Thymus (tissue), 11 donors: ENCODE data around the gene PPP1R15B. TPM values are rescaled to one million over a fixed set of nuclear protein-coding genes. Genes with fewer than 3 reads are reported as not detected.

ENCODE experiments used
- DNase-seq, 9 donors: peaks; one replicate each; pipeline ENCODE4 v3.0.0-alpha.2; 2013; ENCODE audit warnings: low spot score in 9 of 9, low read depth in 6 of 9, missing footprints in 1 of 9
- H3K27ac ChIP-seq, 2 donors: one replicate each; pipeline ENCODE4 v1.5.1; 2013; ENCODE audit warnings: control low read depth in 1 of 2, low read depth in 1 of 2, low read length in 1 of 2, mild to moderate bottlenecking in 1 of 2, moderate library complexity in 1 of 2
- H3K27me3 ChIP-seq, 2 donors: one replicate each; pipeline ENCODE4 v1.5.1; 2013; ENCODE audit warnings: low read length in 1 of 2; ENCODE audit not compliant: control insufficient read depth in 2 of 2, insufficient read depth in 1 of 2
- H3K36me3 ChIP-seq, 2 donors: one replicate each; pipeline ENCODE4 v1.5.1; 2013; ENCODE audit warnings: low read length in 1 of 2, mild to moderate bottlenecking in 1 of 2, moderate library complexity in 1 of 2; ENCODE audit not compliant: control insufficient read depth in 2 of 2, insufficient read depth in 2 of 2
- H3K4me1 ChIP-seq, 2 donors: one replicate each; pipeline ENCODE4 v1.5.1; 2013; ENCODE audit warnings: low read length in 2 of 2; ENCODE audit not compliant: control insufficient read depth in 2 of 2, insufficient read depth in 2 of 2
- H3K4me3 ChIP-seq, 2 donors: one replicate each; pipeline ENCODE4 v1.5.1; 2013; ENCODE audit warnings: low read length in 2 of 2, control low read depth in 1 of 2, mild to moderate bottlenecking in 1 of 2
- H3K9me3 ChIP-seq, 2 donors: one replicate each; pipeline ENCODE4 v1.5.1; 2013; ENCODE audit warnings: low read length in 1 of 2, mild to moderate bottlenecking in 1 of 2; ENCODE audit not compliant: control insufficient read depth in 2 of 2, insufficient read depth in 1 of 2
- WGBS: extraction: QIAGEN DNeasy Blood & Tissue Kit; methylation state at CpG from one replicate; pipeline ENCODE4 v1.1.7; 2013; 5-methylcytosine and 5-hydroxymethylcytosine counted together
- polyA plus RNA-seq: library from polyadenylated mRNA; stranded (reverse); fragments of 200-250 nt; gene quantifications from one replicate; pipeline ENCODE4 v1.2.3, GENCODE V29; 2013
- total RNA-seq: library from RNA; stranded (reverse); fragments of 120-200 nt; gene quantifications from one replicate; pipeline ENCODE4 v1.2.4, GENCODE V29; 2013
- donor health status: healthy.

PPP1R15B gene
- total and polyA plus RNA-seq, 2 donors, result 26.2 to 29.8 TPM

DNA sequence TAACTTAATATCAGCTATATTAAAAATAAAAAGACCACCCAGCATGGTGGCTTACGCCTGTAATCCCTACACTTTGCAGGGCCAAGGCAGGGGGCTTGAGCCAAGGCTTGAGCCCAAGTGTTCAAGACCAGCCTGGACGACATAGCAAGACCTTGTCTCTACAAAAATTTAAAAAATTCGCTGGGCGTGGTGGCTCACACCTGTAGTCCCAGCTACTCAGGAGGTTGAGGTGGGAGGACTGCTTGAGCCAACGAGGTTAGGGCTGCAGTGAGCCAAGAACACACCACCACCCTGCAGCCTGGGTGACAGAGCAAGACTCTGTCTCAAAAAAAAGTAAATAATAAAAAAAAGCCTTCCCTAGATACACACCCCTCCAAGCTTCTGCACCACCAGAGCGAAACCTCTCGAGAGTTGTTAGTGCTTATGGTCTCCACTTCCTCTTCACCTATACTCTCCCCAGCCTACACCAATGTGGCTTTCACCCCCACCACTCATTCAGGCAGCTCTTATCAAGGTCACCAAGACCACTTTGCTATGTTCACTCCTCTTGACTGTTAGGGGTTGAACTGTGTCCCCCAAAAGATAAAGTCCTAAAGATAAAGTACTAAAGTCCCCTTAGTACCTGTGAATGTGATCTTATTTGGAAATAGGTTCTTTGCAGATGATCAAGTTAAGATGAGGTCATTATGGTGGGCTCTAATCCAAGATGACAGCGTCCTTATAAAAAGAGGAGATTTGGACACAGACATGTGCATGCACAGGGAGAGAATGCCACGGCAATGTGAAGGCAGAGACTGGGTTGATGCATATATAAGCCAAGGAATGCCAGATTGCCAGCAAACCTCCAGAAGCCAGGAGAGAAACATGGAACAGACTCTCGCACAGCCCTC is 6.8 kb upstream of the PPP1R15B start:
- H3K27ac ChIP-seq, result no peak overlapping the region
- H3K9me3 ChIP-seq, result no peaks in the 10 kb centered on the region
- H3K4me3 ChIP-seq, result no peak overlapping the region
- H3K4me1 ChIP-seq, result peaks cover 0 to 16% of the 10 kb centered on the region in 2 donors
- H3K36me3 ChIP-seq, result peaks cover 6 to 8% of the 10 kb centered on the region in 2 donors
- 82% methylated on average over 10 of the region's 10 CpGs for WGBS
- no peak for DNase-seq
- H3K27me3 ChIP-seq, result no peaks in the 10 kb centered on the region

DNA sequence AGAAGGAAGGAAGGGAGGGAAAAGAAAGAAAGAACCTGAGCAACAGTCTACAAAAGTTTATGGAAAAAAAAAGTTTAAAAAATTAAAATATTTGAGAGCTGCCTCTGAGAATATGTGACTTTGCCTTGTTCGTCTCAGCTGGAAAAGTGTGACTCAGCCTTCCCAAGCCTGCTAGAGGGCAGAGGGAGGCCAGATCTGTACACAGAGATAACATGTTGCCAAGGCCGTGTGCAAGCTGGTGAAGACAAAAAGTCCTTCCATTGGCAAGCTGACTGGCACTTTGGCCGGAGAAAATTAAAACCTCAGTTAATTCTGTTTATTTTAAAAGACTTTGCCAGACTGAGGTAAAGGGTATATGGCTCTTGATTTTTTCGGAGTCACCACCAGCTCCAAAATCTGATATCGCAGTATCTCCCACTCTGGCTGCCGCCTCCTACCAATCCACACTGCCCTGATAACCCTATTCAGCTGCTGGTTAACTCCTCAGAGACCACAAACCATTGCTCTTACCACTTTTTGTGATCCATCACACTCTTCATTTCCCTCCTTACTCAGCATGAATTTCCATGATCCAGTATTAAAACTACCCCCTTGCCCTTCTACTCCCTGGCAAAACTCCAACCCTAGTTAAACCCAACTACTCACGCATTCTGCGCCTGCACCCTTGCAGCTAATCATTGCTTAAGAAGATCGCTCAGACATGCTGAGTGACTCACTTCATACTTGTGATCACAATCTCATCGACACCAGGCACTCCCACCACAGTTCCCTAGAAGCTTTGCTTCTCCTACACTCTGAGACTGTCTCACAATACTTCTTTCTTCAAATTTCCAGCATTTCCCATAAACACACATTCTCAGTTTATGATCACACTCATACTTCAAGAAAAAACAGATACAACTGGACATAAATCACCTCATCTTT is 5.7 kb upstream of the PPP1R15B start:
- H3K4me1 ChIP-seq, result peaks cover 0 to 19% of the 10 kb centered on the region in 2 donors
- 85% methylated on average over 10 of the region's 10 CpGs for WGBS
- no peak for DNase-seq
- no peaks in the 10 kb centered on the region for H3K27me3 ChIP-seq
- no peaks in the 10 kb centered on the region for H3K9me3 ChIP-seq
- H3K4me3 ChIP-seq, result no peak overlapping the region
- peaks cover 2 to 5% of the 10 kb centered on the region in 2 donors for H3K36me3 ChIP-seq
- H3K27ac ChIP-seq, result peak overlapping the region in 1 of 2 donors; percentile 60

DNA sequence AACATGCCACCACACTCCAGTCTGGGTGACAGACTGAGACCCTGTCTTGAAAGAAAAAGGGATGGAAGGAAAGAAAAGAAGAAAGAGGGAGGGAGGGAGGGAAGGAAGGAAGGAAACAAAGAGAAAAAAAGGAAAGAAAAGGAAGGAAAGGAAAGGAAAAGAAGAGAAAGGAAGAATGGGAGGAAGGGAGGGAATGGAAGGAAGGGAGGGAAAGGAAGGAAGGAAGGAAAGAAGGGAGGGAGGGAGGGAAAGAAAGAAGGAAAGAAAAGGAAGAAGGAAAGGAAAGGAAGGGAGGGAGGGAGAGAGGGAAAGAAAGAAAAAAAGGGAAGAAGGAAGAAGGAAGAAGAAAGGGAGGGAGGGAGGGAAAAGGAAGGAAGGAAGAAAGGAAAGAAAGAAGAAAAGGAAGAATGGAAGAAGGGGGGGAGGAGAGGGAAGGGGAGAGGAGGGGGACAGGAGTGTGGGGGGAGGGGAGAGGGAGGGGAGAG is 5.0 kb upstream of the PPP1R15B start:
- H3K4me3 ChIP-seq, result no peak overlapping the region
- H3K27ac ChIP-seq, result no peak overlapping the region
- peaks cover 0 to 23% of the 10 kb centered on the region in 2 donors for H3K4me1 ChIP-seq

DNA sequence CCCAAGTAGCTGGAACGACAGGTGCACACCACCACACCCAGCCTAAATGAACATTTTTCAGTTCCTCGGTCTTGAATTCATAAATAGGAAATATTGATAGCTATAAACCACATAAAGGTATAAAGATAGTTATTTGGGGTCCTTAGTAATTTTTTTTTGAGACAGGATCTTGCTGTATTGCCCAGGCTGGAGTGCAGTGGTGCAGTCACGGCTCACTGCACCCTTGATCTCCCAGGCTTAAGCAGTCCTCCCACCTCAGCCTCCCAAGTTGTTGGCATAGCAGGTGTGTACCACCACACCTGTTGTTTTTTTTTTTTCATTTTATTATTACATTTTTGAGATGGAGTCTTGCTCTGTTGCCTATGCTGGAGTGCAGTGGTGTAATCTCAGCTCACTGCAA is 3.7 kb upstream of the PPP1R15B start:
- no peak for DNase-seq
- Histone ChIP-seq H3K4me3 (no peak overlapping the region), H3K27ac (no peak overlapping the region), H3K4me1 (peaks cover 0 to 22% of the 10 kb centered on the region in 2 donors), H3K27me3 (no peaks in the 10 kb centered on the region), H3K9me3 (no peaks in the 10 kb centered on the region), H3K36me3 (peaks cover 0 to 1% of the 10 kb centered on the region in 2 donors)
- 97% methylated on average over 3 of the region's 3 CpGs for WGBS

More for the DNA sequence above, 5.0 kb upstream of the PPP1R15B start:
- no peak for DNase-seq
- H3K36me3 ChIP-seq, result peaks cover 0 to 5% of the 10 kb centered on the region in 2 donors
- H3K27me3 ChIP-seq, result no peaks in the 10 kb centered on the region
- no peaks in the 10 kb centered on the region for H3K9me3 ChIP-seq

DNA sequence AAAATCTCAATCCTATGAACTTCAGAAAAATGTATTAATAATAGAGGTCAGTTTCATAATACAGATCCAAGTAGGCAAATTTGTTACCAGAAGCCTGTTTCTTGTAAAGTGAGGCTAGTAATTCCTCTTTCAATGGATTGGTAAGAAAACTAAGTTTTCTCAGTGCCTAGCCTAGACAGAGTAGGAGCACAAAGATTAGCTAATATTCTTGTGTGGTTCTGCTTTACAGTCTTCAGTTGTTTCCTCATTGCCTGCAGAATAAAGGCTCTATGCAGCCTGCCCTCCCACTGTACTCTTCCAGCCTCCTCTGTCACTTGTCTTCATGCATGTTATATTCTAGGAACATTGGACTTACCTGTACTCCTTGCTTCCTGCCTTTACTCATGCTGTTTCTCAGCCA is 2.4 kb upstream of the PPP1R15B start:
- Histone ChIP-seq H3K27ac (no peak overlapping the region), H3K4me1 (peaks cover 0 to 21% of the 10 kb centered on the region in 2 donors), H3K27me3 (no peaks in the 10 kb centered on the region), H3K36me3 (peaks cover 0 to 7% of the 10 kb centered on the region in 2 donors), H3K4me3 (no peak overlapping the region), H3K9me3 (no peaks in the 10 kb centered on the region)
- DNase-seq, result no peak

DNA sequence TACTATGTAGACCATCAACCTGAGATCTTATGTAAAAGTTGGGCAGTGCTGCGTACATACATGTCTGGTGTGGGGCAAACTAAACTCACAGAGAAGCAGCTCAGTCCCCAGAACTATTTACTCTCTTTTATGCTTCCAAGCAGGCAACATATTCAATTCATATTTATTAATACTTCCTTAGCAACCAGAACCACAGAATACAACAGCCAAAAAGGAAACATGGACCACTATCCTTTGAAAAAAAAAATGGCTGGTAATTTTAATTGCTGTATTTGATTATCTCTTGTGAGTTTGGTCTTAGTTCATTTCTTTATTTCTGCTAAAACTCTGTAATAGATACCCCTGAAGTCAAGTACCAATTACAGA is 1.5 kb upstream of the PPP1R15B start:
- 94% methylated on average over 1 of the region's 1 CpG for WGBS
- peak overlapping the region in 1 of 2 donors; percentile 31 for H3K27ac ChIP-seq
- no peaks in the 10 kb centered on the region for H3K27me3 ChIP-seq
- H3K4me3 ChIP-seq, result no peak overlapping the region
- H3K9me3 ChIP-seq, result no peaks in the 10 kb centered on the region
- H3K4me1 ChIP-seq, result peaks cover 0 to 17% of the 10 kb centered on the region in 2 donors
- no peak for DNase-seq
- peaks cover 0 to 7% of the 10 kb centered on the region in 2 donors for H3K36me3 ChIP-seq

DNA sequence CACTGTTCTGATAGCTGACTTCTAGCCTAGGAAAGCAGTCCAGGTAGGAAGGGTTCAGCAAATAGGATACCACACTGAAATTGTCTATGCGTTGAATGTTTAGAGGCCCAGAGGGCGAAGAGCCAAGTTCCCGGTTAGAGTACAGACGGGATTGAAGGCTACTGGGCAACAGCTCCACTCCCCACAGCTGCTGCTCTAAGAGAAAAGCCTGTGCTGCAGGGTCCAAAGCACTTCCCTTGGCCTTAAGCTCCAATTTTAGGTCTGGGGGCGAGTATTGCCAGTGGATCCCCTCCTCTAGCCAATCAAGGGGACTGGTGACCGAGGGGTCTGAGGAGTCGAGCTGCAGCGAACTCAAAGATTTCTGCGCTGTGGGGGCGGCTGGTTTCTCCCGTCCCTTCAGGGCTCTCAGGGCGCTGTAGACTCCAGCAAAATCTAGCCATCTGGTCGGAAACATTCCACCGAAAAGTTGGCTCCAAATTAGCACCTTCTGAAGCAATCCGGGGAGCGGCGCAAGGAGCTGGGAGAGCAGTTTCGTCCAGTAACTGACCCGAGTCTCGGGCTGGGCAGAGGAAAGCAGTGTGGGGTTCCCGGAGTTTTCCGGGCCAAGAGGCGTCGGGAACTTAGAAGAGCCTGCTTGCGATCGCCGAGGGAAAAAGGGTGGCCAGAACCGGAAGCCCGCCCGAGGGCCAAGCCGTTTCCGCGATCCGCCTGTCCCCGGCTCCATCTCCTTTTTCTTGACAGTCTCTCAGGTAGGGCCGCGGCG is 748 bp downstream of the PPP1R15B start:
- DNase-seq, result peak in 3 of 9 donors; percentile 31 to 62 (median 40)
- no peaks in the 10 kb centered on the region for H3K27me3 ChIP-seq

DNA sequence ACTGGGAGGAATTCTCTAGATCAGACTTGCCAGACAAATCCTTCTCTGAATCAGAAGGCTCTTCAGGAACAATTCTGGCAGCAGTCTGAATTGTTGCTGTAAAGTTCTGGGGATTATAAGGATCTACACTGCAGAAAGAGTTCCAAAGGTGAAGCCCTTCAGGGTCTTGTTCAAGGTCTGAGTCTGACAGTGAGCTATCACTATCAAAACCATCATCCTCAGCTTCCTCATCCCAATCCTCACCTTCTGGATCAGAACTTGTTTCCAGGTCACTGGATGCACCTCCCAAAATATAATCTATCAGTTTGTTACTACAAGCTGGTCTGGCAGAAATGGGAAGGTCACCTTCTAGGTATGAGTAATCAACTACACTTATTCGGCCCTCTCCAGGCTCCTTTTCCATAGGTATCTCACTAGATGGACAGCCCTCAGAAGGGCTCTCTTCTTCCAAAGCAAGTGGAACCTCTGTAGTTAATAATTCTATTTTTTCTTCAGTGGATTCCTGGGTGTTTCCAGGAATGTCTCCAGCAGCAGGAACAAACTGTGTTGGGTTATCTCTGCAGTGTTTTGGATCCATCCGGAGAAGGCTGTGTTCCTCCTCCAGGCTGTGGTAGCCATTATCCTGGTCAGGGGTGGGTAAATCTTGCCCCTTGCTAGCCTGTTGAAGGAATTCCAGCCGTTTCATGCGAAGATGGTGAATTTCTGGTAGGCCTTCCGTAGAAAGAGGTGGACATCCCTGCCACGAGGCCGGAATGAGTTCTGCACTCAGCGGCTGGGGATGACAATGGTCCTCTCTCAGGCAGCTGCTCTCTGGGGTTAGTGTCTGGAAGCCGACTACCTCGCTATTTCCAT is 1.6 kb downstream of the PPP1R15B start:
- 1% methylated on average over 10 of the region's 10 CpGs for WGBS
- H3K4me1 ChIP-seq, result peaks cover 2 to 11% of the 10 kb centered on the region in 2 donors

More for the DNA sequence above, 748 bp downstream of the PPP1R15B start:
- H3K27ac ChIP-seq, result peak overlapping the region; percentile 98 to 99
- WGBS, result under 1% methylated on average over 38 of the region's 38 CpGs
- peak overlapping the region; percentile 79 to 98 for H3K4me3 ChIP-seq
- H3K4me1 ChIP-seq, result peaks cover 2 to 11% of the 10 kb centered on the region in 2 donors
- H3K36me3 ChIP-seq, result peaks cover 6 to 7% of the 10 kb centered on the region in 2 donors
- no peaks in the 10 kb centered on the region for H3K9me3 ChIP-seq

More for the DNA sequence above, 1.6 kb downstream of the PPP1R15B start:
- peaks cover 7 to 14% of the 10 kb centered on the region in 2 donors for H3K36me3 ChIP-seq
- peak overlapping the region; percentile 98 to 99 for H3K27ac ChIP-seq
- H3K9me3 ChIP-seq, result no peaks in the 10 kb centered on the region
- no peaks in the 10 kb centered on the region for H3K27me3 ChIP-seq
- DNase-seq, result peak in 1 of 9 donors; percentile 28
- peak overlapping the region; percentile 79 to 98 for H3K4me3 ChIP-seq
